HG02763 (cell line): ENCODE measurements around the gene SMYD3.
"Not testable (repeated sequence)": the region's sequence is repeated elsewhere in the genome, so short reads cannot be mapped to it uniquely, and the experiment has no call there.

ENCODE experiments used
- ATAC-seq: cut with Tn5 transposase; IDR thresholded peaks from one replicate; pipeline ENCODE4 v1.9.1; 2021; ENCODE audit warnings: mild to moderate bottlenecking, moderate library complexity; ENCODE audit not compliant: unreplicated experiment

The SMYD3 gene

GRCh38 chr1:245763873-245764331, 743.2 kb downstream of the SMYD3 start:
- no peak for ATAC-seq

GRCh38 chr1:245762396-245762910, 744.6 kb downstream of the SMYD3 start:
- ATAC-seq = no peak

- no peak for ATAC-seq
Measured at GRCh38 chr1:245760301-245760700, 746.8 kb downstream of the SMYD3 start.

GRCh38 chr1:245754463-245754961, 752.6 kb downstream of the SMYD3 start:
- no peak for ATAC-seq

- ATAC-seq = no peak
Measured at GRCh38 chr1:245753807-245754206, 753.3 kb downstream of the SMYD3 start.

- ATAC-seq = no peak
Measured at GRCh38 chr1:245752561-245752960, 754.5 kb downstream of the SMYD3 start.

- no peak for ATAC-seq
Measured at GRCh38 chr1:245751726-245752470, 755.2 kb downstream of the SMYD3 start.

- no peak for ATAC-seq
Measured at GRCh38 chr1:245751116-245751515, 756.0 kb downstream of the SMYD3 start.

GRCh38 chr1:245750261-245750660, 756.8 kb downstream of the SMYD3 start:
- no peak for ATAC-seq

- ATAC-seq = no peak
Measured at GRCh38 chr1:245749053-245749452, 758.0 kb downstream of the SMYD3 start.

GRCh38 chr1:245748646-245749045, 758.4 kb downstream of the SMYD3 start:
- no peak for ATAC-seq

- ATAC-seq = no peak
Measured at GRCh38 chr1:245748240-245748639, 758.8 kb downstream of the SMYD3 start.

GRCh38 chr1:245742896-245743295, 764.2 kb downstream of the SMYD3 start:
- ATAC-seq = no peak

- ATAC-seq = not testable (repeated sequence)
Measured at GRCh38 chr1:245740336-245740735, 766.7 kb downstream of the SMYD3 start.

- no peak for ATAC-seq
Measured at GRCh38 chr1:245730801-245731200, 776.3 kb downstream of the SMYD3 start.

GRCh38 chr1:245728035-245728434, 779.0 kb downstream of the SMYD3 start:
- ATAC-seq = not testable (repeated sequence)

GRCh38 chr1:245721488-245721887, 785.6 kb downstream of the SMYD3 start:
- ATAC-seq = no peak

- ATAC-seq = no peak
Measured at GRCh38 chr1:245718951-245719350, 788.1 kb downstream of the SMYD3 start.

GRCh38 chr1:245718123-245718522, 789.0 kb downstream of the SMYD3 start:
- no peak for ATAC-seq

- no peak for ATAC-seq
Measured at GRCh38 chr1:245717611-245718010, 789.5 kb downstream of the SMYD3 start.

- ATAC-seq = no peak
Measured at GRCh38 chr1:245716561-245716960, 790.5 kb downstream of the SMYD3 start.

GRCh38 chr1:245715970-245716369, 791.1 kb downstream of the SMYD3 start:
- no peak for ATAC-seq
